ENCODE data around the gene CAMK1D.

Gene CAMK1D

GRCh38 chr10:12634621-12634931, 285.2 kb downstream of the CAMK1D start:
- TF ChIP-seq CTCF (IDR thresholded peaks at IDR 0.05; ENCODE audit: low read depth, low read length, missing control alignments), result no peak
- H3K4me3 ChIP-seq (ENCODE audit: low read depth, low read length), result no peak overlapping the region
- DNase-seq (ENCODE audit: low read depth), result no peak

- no peak for DNase-seq (ENCODE audit: low read depth)
- H3K4me3 ChIP-seq (ENCODE audit: low read depth, low read length), result no peak overlapping the region
- no peak for TF ChIP-seq CTCF (IDR thresholded peaks at IDR 0.05; ENCODE audit: low read depth, low read length, missing control alignments)
Measured at GRCh38 chr10:12635127-12635541, 285.8 kb downstream of the CAMK1D start.

GRCh38 chr10:12636571-12636970, 287.2 kb downstream of the CAMK1D start:
- H3K4me3 ChIP-seq (ENCODE audit: low read depth, low read length), result no peak overlapping the region
- TF ChIP-seq CTCF (IDR thresholded peaks at IDR 0.05; ENCODE audit: low read depth, low read length, missing control alignments), result no peak
- DNase-seq (ENCODE audit: low read depth), result no peak

GRCh38 chr10:12637649-12638048, 288.3 kb downstream of the CAMK1D start:
- no peak overlapping the region for H3K4me3 ChIP-seq (ENCODE audit: low read depth, low read length)
- DNase-seq (ENCODE audit: low read depth), result no peak
- TF ChIP-seq CTCF (IDR thresholded peaks at IDR 0.05; ENCODE audit: low read depth, low read length, missing control alignments), result no peak

- no peak overlapping the region for H3K4me3 ChIP-seq (ENCODE audit: low read depth, low read length)
- DNase-seq (ENCODE audit: low read depth), result no peak
- no peak for TF ChIP-seq CTCF (IDR thresholded peaks at IDR 0.05; ENCODE audit: low read depth, low read length, missing control alignments)
Measured at GRCh38 chr10:12638103-12638502, 288.8 kb downstream of the CAMK1D start.

- no peak for DNase-seq (ENCODE audit: low read depth)
- H3K4me3 ChIP-seq (ENCODE audit: low read depth, low read length), result no peak overlapping the region
- no peak for TF ChIP-seq CTCF (IDR thresholded peaks at IDR 0.05; ENCODE audit: low read depth, low read length, missing control alignments)
Measured at GRCh38 chr10:12638781-12639180, 289.4 kb downstream of the CAMK1D start.

GRCh38 chr10:12639996-12640944, 290.9 kb downstream of the CAMK1D start:
- no peak for DNase-seq (ENCODE audit: low read depth)
- no peak overlapping the region for H3K4me3 ChIP-seq (ENCODE audit: low read depth, low read length)
- TF ChIP-seq CTCF (IDR thresholded peaks at IDR 0.05; ENCODE audit: low read depth, low read length, missing control alignments), result no peak
